Measurements from ENCODE around the gene ST13.
"Not testable (repeated sequence)": the region's sequence is repeated elsewhere in the genome, so short reads cannot be mapped to it uniquely, and the experiment has no call there.

The ST13 gene

DNA sequence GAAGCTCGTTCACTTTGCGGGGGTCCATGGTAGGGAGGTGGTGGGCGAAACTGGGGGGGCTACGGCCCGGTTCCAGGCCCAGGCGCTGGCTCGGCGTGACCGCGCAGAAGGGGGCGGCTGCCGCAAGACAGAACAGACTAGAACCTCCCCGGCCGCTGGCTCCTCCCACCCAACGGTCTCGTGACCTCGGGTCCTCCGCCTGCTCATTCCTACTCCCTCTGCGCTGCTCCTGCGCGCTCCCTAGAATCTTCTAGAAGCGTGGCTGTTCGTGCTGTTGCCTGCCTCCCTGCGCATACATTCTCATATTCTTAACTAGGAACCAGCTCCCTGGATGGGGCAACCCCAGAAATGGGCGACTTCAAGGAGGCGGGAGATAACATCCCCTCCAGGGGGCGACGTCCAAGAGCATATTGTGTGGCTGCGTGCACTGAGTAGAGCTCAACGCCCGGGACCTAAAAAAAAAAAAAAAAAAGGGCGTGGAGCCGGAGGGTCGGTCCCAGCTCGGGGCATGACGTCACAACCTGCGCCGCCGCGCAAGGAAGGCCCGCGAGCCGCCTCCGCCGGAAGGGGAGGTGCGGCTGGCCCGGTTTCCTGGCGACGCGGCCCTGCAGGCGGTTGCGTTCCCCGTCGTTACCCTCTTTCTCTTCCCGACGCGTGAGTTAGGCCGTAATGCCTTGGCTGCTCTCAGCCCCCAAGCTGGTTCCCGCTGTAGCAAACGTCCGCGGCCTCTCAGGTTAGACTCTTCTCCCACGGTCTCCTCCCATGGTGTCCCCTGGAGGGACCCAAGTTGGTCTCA, at the start of gene ST13, which contains the start of gene XPNPEP3:
TSS of gene ST13 (minus strand) at position 127 of the 796 bp plus-strand sequence. CDS start at position 28, 99 bp downstream.
TSS of gene XPNPEP3 (plus strand) at position 636 of the 796 bp plus-strand sequence. CDS start at position 670, 34 bp downstream.
- DNase-seq = peak; percentile 85 to 98 (median 93)

DNA sequence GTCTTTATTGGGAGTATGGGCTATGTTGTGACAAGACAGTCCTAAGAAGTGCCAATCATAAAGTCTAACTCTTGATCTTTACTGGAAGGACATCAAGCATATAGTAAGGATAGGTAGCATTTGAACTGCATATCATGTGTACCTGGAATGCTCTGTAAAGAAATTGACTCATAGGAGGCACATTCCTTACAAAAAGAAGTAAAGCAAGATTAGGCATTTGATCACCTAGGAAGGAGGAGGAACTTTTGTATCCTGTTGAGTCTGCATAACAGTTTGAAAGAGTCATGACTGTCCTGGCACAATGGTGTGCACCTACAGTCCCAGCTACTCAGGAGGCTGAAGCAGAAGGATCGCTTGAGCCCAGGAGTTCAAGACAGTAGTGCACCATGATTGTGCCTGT, 47.7 kb upstream of the ST13 start:
- DNase-seq = no peak

DNA sequence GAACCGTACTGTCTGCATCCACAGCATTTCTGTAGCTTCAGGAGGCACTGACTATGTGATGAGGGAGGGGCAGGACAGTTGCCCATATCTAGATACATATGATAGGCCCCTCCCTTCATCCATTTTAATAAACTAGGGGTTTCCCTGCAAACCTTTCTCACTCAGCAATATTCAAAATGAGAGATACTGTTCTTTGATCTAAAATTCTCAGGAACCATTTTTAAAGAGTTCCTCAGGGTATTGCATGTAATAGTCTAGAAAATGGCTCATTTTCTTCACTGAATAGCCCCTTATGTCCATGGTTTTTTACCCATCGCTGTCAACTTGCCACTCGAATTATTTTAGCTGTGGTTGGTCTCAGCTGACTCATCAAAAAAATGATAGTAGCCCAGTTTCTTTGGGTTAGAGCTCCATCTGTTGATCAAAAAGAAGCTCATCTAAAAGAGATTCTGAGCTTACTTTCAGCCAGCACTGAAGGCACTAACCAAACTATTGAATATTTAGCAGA, 42.5 kb upstream of the ST13 start:
- peak; percentile 3 to 60 (median 32) for DNase-seq

DNA sequence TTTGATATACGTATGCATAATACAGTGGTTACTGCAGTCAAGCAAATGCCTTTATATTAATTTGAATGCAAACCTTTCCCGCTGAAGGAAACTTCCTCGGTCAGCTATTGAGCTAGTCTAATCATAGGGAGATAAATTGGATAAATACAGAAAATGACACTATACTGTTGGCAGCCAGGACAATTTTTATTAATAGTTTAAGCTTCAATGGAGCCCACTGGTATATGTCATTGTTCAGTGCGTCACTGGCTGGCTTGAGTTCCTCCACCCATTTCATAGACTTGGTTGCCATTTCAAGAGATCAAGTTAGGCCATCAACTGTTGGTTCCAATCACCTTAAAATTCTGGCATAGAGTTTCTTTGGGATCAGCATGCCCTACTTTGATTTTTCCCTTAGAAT, 38.0 kb upstream of the ST13 start:
- DNase-seq = no peak

DNA sequence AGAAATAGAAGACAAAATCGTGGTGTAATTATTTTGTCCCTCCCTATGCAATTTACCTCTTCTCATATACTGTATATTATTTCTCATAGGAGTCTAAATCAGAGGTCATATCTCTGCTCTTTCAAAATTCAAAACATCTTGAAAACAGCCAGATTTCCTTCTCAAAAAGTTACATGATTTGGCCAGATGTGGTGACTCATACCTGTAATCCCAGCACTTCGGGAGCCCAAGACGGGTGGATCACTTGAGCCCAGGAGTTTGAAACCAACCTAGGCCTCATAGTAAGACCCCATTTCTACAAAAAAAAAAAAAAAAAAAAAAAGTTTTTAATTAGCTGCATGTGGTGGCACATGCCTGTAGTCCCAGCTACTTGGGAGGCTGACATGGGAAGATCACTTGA, 34.4 kb upstream of the ST13 start:
- no peak for DNase-seq

DNA sequence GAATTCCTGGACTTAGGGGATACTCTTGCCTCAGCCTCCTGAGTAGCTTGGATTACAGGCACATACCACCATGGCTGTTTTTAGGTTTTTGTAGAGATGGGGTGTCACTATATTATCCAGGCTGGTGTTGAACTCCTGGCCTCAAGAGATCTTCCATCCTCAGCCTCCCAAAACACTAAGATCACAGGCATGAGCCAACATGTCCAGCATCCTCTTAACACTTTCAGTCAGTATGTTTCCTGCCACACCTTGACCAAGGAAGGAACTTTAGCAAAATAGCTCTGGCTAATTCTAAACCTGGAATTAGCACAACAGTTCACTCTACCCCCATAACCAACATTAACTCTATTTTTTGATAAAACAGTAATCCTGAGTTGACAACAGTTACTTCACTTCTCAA, 32.7 kb upstream of the ST13 start:
- no peak for DNase-seq

DNA sequence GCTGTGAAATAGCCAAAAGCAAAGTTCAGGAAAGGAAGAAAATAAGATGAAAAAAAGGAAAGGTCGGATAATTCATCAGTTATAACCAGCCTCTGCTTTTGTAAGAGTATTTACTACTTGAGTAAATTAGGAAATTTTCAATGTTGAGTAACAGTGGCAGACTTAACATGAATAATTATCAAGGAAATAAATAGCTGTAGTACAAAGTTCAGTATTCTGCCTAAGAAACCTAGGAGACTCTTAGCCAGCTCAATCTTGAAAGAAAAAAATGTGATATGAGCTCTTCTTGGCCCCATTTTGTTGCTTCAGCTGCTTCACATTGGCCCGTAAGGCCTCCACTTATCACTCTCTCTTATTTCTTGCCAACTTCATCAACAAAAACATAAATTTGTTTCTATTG, 22.5 kb upstream of the ST13 start:
- no peak for DNase-seq

DNA sequence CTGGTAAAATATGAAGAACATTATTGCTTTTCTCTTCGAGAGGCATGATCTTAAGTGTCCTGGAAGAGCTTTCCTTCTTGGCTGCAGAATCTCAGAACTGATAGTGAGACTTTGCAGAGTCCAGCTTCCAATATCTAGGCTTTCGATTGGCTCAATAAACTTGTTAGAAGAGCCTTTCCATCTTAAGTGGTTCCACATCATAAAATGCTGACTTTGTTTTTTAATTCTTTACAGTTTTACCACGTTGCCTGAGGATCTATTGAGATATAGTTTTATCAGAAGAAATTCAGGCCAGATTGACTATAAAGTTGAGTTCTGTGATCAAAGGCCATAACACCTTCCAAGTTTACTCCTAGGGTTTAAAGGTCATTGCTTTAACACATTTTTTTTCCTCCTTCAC, 21.0 kb upstream of the ST13 start:
- no peak for DNase-seq

DNA sequence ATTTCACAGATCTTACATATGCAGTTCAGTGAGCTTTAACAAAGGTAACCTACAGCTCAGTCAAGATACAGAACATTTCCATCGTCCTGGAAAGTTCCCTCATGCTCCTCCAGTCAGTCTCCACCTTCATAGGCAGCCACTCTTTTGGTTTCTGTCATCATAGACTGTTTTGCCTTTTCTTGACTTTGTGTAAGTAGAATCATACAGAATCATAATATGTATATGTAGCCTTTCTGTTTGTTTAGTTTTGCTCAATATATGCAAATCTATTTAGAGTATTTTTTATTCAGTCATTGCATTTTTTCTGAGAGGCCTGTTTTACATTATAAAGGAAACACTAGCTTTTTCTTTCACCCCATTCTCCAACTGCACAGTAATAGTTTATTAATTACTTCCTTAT, 20.5 kb upstream of the ST13 start:
- no peak for DNase-seq

DNA sequence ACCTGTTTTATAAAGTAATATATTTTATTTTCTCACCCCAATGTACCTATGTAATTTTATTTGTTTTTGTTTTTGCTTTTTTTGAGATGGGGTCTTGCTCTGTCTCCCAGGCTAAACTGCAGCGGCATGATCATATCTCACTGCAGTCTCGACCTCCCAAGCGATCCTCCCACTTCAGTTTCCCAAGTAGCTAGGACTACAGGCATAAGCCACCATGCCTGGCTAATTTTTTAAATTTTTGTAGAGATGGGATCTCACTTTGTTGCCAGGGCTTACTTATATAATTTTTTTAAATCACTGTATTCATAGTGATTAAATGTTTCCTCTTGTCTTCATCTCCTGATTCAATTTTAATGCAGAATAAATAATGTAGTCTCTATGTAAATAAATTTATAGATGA, 18.7 kb upstream of the ST13 start:
- no peak for DNase-seq

DNA sequence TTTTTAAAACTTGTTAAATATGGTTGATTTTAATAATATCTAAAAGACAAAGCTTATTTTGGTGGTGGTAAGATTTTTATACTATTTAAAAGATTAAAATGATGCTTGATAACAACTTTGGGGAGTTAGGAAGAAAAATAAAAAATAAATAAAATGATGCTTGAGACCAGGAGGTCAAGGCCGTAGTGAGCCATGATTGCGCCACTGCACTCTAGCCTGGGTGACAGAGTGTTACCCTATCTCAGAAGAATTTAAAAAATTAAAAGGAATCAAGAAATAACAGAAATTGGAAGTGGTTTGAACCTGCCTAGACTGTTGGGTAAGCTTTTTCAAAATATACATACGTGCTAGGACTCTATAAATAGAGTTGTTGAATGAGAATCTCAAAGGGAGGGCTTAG, 17.6 kb upstream of the ST13 start:
- no peak for DNase-seq

DNA sequence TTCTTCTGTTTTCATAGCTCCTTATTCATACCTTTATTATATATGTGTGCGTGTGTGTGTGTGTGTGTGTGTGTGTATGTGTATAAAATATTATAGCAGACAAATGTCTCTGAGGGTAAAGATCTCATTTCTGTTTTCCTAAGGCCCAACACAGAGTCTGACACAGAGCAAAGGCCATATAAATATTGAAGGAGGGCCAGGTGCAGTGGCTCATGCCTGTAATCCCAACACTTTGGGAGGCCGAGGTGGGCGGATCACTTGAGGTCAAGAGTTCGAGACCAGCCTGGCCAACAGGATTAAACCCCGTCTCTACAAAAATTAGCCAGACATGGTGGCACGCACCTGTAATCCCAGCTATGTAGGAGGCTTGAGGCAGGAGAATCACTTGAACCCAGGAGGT, 11.9 kb upstream of the ST13 start:
- DNase-seq = not testable (repeated sequence)

DNA sequence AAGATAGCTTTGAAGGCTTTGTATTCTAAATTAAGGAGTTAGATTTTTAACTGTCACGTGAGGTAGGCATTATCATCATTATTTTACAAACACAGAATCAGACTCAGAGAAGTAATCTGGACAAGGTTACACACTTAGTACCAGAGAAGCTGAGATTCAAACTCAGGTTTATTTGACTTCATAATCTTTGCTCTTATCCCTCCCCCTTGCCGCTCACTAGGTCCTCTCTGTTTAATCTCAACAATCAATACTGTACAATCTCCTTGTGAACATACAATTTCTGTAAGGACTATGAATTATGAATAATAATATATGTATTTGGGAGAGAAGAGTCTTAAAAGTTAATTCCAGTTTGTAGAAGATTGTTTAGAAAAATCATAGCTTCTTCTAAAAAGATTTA, 10.7 kb upstream of the ST13 start:
- no peak for DNase-seq

DNA sequence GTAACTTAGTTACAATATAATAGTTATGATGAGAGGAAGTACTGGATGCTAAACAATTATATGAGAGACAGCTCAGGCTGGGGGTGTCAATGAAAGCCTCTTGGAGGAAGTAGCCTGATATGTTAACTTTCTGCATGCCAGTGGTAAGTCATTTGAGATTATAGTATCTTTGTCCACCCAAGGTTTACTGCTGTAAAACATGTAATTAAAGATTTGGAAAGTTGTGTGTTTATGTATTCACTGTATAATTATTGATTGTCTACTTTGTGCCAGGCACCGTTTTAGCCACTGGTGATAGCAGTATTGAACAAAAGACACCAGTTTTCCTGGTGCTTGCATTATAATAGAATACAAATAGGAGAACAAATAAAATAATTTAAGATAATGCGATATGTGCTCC, 6.1 kb upstream of the ST13 start:
- no peak for DNase-seq

DNA sequence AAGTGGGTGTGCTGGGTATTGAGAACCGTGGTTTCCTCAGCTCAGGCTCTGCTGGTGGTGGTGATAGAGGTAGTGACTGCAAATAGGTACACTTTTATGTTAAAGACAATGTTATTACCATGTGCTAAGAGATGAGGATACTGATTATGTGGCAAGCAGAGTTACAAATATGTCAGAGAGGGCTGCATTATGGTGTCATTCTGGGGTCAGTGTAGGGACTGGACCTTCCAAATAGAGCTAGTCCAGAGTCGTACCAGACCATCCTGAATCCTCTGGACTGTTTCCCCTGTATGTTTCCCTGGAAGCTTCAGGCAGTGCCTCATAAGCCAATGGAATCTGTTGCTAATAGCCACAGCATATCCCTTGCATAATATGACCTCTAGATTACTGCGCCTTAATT, 5.6 kb upstream of the ST13 start, which contains the start of gene DNAJB7:
TSS of gene DNAJB7 (minus strand) at position 101 of the 400 bp plus-strand sequence. CDS start 119 bp downstream, outside the sequence.
- DNase-seq = no peak

DNA sequence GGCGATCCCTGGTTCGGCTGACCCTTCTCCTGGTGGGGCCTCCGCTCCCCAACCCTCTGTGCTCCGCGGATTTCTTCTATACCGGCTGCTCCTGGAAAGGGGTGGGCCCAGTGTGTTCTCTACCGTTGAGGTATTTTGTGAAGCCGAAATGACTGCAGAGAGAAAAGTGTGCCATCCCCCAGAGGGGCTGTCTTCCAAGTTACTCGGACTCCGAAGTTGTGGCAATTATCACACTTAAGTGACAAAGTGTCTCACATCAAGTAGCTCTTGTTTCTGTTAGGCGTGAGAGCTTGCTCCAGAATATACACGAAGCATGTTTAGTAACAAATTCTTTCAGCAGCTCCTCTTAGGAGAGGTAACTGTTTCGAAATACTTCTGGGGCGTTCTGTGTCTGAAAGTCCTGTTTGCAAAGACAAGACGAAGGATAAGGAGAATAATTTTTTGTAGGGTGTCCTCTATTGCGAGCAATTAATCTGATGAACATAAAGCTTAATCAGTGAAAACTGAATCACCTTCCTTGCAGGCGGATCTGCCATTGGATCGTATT, 943 bp upstream of the ST13 start:
- no peak for DNase-seq

DNA sequence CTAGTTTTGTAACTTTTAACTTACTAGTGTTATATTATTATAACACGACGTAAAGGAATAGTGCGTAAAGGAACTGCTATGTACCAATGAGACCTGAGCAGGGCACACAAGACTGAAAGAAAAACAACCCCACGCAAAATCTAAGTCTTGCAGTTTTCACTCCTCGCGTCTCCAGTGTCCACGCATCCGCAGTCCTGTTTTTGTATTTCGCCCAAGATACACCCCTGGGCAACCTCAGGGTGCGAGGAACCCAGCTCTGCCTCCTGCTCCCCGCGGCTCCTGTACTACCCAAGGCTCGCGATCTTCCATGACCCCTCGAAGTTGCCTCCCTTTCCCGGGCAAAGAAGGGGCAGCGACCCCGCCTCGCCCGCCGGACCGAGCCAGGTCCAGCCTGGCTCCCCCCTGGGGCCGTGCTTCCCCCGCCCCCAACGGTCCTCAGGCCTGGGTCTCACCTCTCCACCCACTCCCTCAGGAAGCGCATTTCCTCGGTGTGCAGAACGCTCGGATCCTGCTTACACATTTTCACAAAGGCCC, 393 bp downstream of the ST13 start:
- peak in 2 of 3 experiments; percentile 77 to 78 for DNase-seq

DNA sequence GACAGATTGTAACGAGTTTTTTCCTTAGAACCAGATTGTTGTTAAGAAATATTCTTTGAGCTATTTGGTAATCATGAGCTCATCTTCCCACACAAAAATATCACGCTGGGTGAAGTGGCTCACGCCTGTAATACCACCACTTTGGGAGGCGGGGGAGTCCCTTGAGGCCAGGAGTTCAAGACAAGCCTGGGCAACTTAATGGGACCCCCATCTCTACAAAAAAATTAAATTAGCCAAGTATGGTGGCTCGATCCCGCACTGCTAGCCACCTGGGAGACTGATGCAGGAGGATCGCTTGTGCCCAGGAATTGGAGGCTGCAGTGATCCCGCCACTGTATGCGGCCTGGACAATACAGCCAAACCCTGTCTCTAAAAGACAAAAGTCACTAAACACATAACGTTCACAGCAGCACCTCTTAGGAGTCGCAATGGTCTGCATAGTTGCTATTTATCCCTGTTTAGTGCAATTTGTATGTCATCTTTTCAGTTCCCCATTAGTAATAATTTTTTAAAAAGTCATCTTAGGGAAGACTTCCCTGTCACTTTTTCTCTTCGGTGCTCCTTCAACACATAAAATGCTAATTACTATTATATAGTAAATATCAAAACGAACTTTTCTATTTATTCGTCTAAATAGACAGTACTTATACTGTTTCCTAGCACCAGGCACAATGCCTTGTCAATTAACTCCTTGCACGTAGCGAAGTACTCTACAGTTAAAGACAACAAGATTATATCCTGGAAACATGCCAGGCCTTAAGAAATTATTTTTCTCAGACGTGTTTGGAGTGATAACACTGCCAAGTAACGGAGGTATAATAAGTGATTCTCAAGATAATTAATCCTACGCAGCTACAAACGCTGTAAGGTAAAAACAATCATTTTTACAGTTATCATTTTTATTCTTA, 1.1 kb downstream of the ST13 start:
- peak in 2 of 3 experiments; percentile 7 to 38 for DNase-seq

DNA sequence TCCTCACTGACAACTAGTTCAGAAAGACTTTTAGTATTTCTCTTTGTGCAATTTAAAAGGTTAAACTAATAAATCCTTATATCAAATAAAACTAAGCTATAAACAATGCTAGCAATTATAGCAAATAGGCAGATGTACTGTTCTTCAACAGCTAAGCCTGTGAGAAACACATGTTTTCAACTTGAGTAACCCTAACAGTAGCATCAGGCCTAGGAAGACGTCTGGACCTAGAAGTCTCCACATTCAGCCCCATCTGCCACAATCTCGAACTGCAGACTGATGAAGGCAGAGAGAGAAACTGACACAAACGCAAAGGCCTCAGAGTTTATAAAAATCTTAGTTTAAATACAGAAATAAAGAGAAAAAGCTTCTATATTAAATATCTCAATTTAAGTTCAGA, 2.5 kb downstream of the ST13 start:
- DNase-seq = no peak

DNA sequence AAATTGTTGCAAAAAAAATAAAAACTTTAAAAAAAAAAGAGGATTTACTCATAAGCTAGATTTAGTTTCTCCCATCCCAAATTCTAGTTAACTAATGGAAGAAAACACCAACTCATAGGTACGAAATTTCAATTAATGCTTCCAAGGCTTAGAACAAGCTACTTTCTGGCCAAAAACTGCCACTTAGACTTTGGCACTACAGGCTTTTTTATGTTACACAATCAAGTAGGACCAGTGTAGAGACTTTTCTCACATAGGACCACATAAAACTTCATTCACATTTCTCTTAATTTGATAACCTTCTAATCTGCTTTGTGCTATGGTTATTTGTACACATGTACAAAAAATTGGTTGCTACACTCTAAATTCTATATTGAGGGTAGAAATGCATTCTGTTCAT, 3.1 kb downstream of the ST13 start:
- DNase-seq = no peak

DNA sequence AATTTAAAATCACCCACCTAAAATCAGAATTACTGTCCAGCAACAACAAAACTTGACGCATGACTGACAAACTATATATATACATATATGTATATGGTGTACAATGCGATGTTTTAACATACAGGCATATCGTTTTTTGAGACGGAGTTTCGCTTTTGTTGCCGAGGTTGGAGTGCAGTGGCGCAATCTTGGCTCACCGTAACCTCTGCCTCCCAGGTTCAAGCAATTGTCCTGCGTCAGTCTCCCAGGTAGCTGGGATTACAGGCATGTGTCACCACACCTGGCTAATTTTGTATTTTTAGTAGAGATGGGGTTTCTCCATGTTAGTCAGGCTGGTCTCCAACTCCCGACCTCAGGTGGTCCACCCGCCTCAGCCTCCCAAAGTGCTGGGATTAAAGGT, 10.6 kb downstream of the ST13 start:
- not testable (repeated sequence) for DNase-seq

DNA sequence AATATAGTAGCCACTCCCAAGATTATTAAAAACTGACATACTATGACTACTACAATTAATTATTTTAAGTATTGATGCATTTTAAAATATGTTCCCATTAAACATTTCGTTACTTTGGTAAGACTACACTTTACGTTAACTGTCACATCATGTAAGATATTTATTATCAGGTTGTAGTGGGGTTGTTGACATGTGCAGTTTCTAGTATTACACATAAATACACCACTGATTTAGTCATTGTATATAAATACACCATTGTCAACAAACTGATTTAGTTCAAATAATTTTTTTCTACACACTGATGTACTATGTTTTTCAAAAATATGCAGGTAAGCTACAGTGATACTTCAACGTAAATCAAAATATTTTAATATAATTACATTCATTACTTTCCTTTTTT, 11.5 kb downstream of the ST13 start:
- DNase-seq = no peak

DNA sequence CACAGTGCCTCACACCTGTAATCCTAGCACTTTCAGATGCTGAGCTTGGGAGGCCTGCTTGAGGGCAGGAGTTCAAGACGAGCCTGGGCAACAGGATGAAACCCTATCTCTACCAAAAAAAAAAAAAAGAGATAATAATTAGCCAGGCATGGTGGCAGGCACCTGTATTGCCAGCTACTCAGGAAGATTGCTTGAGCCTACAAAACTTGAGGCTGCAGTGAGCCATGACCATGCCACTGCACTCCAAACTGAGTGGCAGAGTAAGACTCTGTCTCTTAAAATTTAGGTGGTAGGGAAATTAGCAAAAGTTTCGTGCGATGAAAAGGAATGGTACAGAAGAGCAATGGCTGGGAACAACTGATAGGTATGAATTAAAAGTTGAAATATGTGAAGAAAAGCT, 18.0 kb downstream of the ST13 start:
- DNase-seq = peak in 1 of 3 experiments; percentile 3
